ENCODE data around the gene UGT1A1.

Gene UGT1A1

GRCh38 chr2:233799716-233800115 is 39.6 kb downstream of the UGT1A1 start:
- Histone ChIP-seq H3F3A (ENCODE audit: insufficient read depth, low read length) (no peaks in the 10 kb centered on the region), H3K79me2 (ENCODE audit: insufficient read depth, low read length) (no peaks in the 10 kb centered on the region), H3K27me3 (ENCODE audit: insufficient read depth, low read length) (no peaks in the 10 kb centered on the region), H3K4me2 (ENCODE audit: low read length) (no peak overlapping the region), H3K4me3 (ENCODE audit: low read depth, low read length, poor library complexity, severe bottlenecking) (no peak overlapping the region), H3K9me3 (ENCODE audit: low read length) (no peaks in the 10 kb centered on the region), H3K36me3 (ENCODE audit: insufficient read depth, low read length) (no peaks in the 10 kb centered on the region), H3K9ac (ENCODE audit: low read length) (no peak overlapping the region), H3K9me2 (ENCODE audit: low read depth, low read length) (no peaks in the 10 kb centered on the region), H3K27ac (ENCODE audit: low read depth, low read length, poor library complexity, severe bottlenecking) (no peak overlapping the region), H3K4me1 (ENCODE audit: insufficient read depth, low read length, severe bottlenecking) (no peaks in the 10 kb centered on the region), H4K20me1 (ENCODE audit: insufficient read depth, low read length) (no peaks in the 10 kb centered on the region), H2AFZ (ENCODE audit: low read length) (no peak overlapping the region)
- no peak for TF ChIP-seq EZH2 (IDR thresholded peaks at IDR 0.05; ENCODE audit: borderline replicate concordance, low read length)

- Histone ChIP-seq H3K9me2 (ENCODE audit: low read depth, low read length) (no peaks in the 10 kb centered on the region), H3K4me1 (ENCODE audit: insufficient read depth, low read length, severe bottlenecking) (no peaks in the 10 kb centered on the region), H3K4me3 (ENCODE audit: low read depth, low read length, poor library complexity, severe bottlenecking) (no peak overlapping the region), H3F3A (ENCODE audit: insufficient read depth, low read length) (no peaks in the 10 kb centered on the region), H3K79me2 (ENCODE audit: insufficient read depth, low read length) (no peaks in the 10 kb centered on the region), H4K20me1 (ENCODE audit: insufficient read depth, low read length) (no peaks in the 10 kb centered on the region), H3K27ac (ENCODE audit: low read depth, low read length, poor library complexity, severe bottlenecking) (no peak overlapping the region), H3K9ac (ENCODE audit: low read length) (no peak overlapping the region), H3K4me2 (ENCODE audit: low read length) (no peak overlapping the region), H3K9me3 (ENCODE audit: low read length) (no peaks in the 10 kb centered on the region), H3K36me3 (ENCODE audit: insufficient read depth, low read length) (no peaks in the 10 kb centered on the region), H2AFZ (ENCODE audit: low read length) (no peak overlapping the region), H3K27me3 (ENCODE audit: insufficient read depth, low read length) (no peaks in the 10 kb centered on the region)
- no peak for TF ChIP-seq CTCF (IDR thresholded peaks at IDR 0.05; ENCODE audit: low read length)
- no peak for TF ChIP-seq EZH2 (IDR thresholded peaks at IDR 0.05; ENCODE audit: borderline replicate concordance, low read length)
Measured at GRCh38 chr2:233800208-233800607, 40.1 kb downstream of the UGT1A1 start.

- H3F3A ChIP-seq (ENCODE audit: insufficient read depth, low read length) = no peaks in the 10 kb centered on the region
- no peak overlapping the region for H3K27ac ChIP-seq (ENCODE audit: low read depth, low read length, poor library complexity, severe bottlenecking)
- H4K20me1 ChIP-seq (ENCODE audit: insufficient read depth, low read length) = no peaks in the 10 kb centered on the region
- H3K9me2 ChIP-seq (ENCODE audit: low read depth, low read length) = no peaks in the 10 kb centered on the region
- no peak overlapping the region for H2AFZ ChIP-seq (ENCODE audit: low read length)
- no peak overlapping the region for H3K4me3 ChIP-seq (ENCODE audit: low read depth, low read length, poor library complexity, severe bottlenecking)
- no peaks in the 10 kb centered on the region for H3K9me3 ChIP-seq (ENCODE audit: low read length)
- H3K36me3 ChIP-seq (ENCODE audit: insufficient read depth, low read length) = no peaks in the 10 kb centered on the region
- no peaks in the 10 kb centered on the region for H3K79me2 ChIP-seq (ENCODE audit: insufficient read depth, low read length)
- H3K4me1 ChIP-seq (ENCODE audit: insufficient read depth, low read length, severe bottlenecking) = no peaks in the 10 kb centered on the region
- H3K9ac ChIP-seq (ENCODE audit: low read length) = no peak overlapping the region
- H3K27me3 ChIP-seq (ENCODE audit: insufficient read depth, low read length) = no peaks in the 10 kb centered on the region
- no peak overlapping the region for H3K4me2 ChIP-seq (ENCODE audit: low read length)
- TF ChIP-seq CTCF (IDR thresholded peaks at IDR 0.05; ENCODE audit: low read length) (no peak), EZH2 (IDR thresholded peaks at IDR 0.05; ENCODE audit: borderline replicate concordance, low read length) (no peak)
Measured at GRCh38 chr2:233801357-233802131, 41.5 kb downstream of the UGT1A1 start.
